IMR-90 (cell line): ENCODE measurements around the gene CERS6. TPM values are rescaled to one million over a fixed set of nuclear protein-coding genes. Genes with fewer than 3 reads are reported as not detected.

Experiments
- ATAC-seq: fragments of 200-7000 bp; cut with Tn5 transposase; 2 replicates; pipeline ENCODE4 v1.9.1; 2020; ENCODE audit warnings: low read depth, mild to moderate bottlenecking, moderate library complexity
- BruUV-seq: library from RNA; stranded (reverse); fragments of 400-500 nt; replicated peaks from 2 replicates; lab custom pipeline; 2021; lab: Mats Ljungman, UMichigan
- CTCF ChIA-PET: fragments of 300-600 bp; formaldehyde crosslinking; extraction: SDS; loops from one replicate; lab custom pipeline; 2021; ENCODE audit warnings: antibody characterized with exemption; lab: Yijun Ruan, JAX
- POLR2A ChIA-PET: fragments of 300-600 bp; sonication (Branson Sonifier 250); formaldehyde crosslinking; loops from one replicate; lab custom pipeline; 2022; ENCODE audit warnings: antibody characterized with exemption; ENCODE audit not compliant: unreplicated experiment; lab: Charles Lee
- DNase-seq: peaks from one replicate; pipeline ENCODE4 v3.0.0; 2013
- H2AFZ ChIP-seq: replicated peaks from 2 replicates; pipeline ENCODE3; 2013; ENCODE audit warnings: low read length, mild to moderate bottlenecking; ENCODE audit not compliant: poor library complexity
- H2AK5ac ChIP-seq: 2 replicates; pipeline ENCODE4 v1.6.1; 2013; ENCODE audit warnings: low read depth, low read length, inconsistent platforms
- H2AK9ac ChIP-seq: replicated peaks from 2 replicates; pipeline ENCODE3; 2013; ENCODE audit warnings: mild to moderate bottlenecking, low read depth, low read length, moderate library complexity; ENCODE audit not compliant: poor library complexity
- H2BK120ac ChIP-seq: 2 replicates; pipeline ENCODE4 v1.6.1; 2013; ENCODE audit warnings: low read depth, low read length, inconsistent platforms
- H2BK15ac ChIP-seq: 3 replicates; pipeline ENCODE4 v1.6.1; 2013; ENCODE audit warnings: low read depth, low read length, inconsistent platforms
- H2BK20ac ChIP-seq: 2 replicates; pipeline ENCODE4 v1.6.1; 2013; ENCODE audit warnings: low read depth, mild to moderate bottlenecking, inconsistent platforms, low read length, moderate library complexity
- H2BK5ac ChIP-seq: 2 replicates; pipeline ENCODE4 v1.6.1; 2013; ENCODE audit warnings: mild to moderate bottlenecking, low read depth, low read length, inconsistent platforms; ENCODE audit not compliant: poor library complexity, severe bottlenecking
- H3K14ac ChIP-seq: replicated peaks from 2 replicates; pipeline ENCODE4 v1.6.1; 2013; ENCODE audit warnings: low read depth, low read length, inconsistent platforms
- H3K18ac ChIP-seq: 2 replicates; pipeline ENCODE4 v1.6.1; 2013; ENCODE audit warnings: low read depth, low read length, control low read depth
- H3K23ac ChIP-seq: 2 replicates; pipeline ENCODE4 v1.6.1; 2013; ENCODE audit warnings: low read depth, low read length, inconsistent platforms
- H3K27ac ChIP-seq: 2 replicates; pipeline ENCODE4 v1.5.1; 2013; ENCODE audit warnings: mild to moderate bottlenecking, control low read depth, low read length; ENCODE audit not compliant: insufficient read depth
- H3K27me3 ChIP-seq: 2 replicates; pipeline ENCODE4 v1.6.1; 2013; ENCODE audit warnings: low read length; ENCODE audit not compliant: control insufficient read depth, insufficient read depth
- H3K36me3 ChIP-seq: 2 replicates; pipeline ENCODE4 v1.6.1; 2013; ENCODE audit warnings: low read length, mixed read lengths; ENCODE audit not compliant: control insufficient read depth, insufficient read depth
- H3K4ac ChIP-seq: 2 replicates; pipeline ENCODE4 v1.6.1; 2013; ENCODE audit warnings: low read depth, low read length, inconsistent platforms
- H3K4me1 ChIP-seq: 2 replicates; pipeline ENCODE4 v1.6.1; 2013; ENCODE audit warnings: low read length, mixed read lengths; ENCODE audit not compliant: control insufficient read depth, insufficient read depth
- H3K4me2 ChIP-seq: 2 replicates; pipeline ENCODE4 v1.6.1; 2013; ENCODE audit warnings: low read depth, mild to moderate bottlenecking, control low read depth, low read length, moderate library complexity
- H3K4me3 ChIP-seq: 2 replicates; pipeline ENCODE4 v1.5.1; 2013; ENCODE audit warnings: low read depth, mild to moderate bottlenecking, control low read depth, low read length, moderate library complexity; ENCODE audit not compliant: insufficient read depth
- H3K56ac ChIP-seq: 2 replicates; pipeline ENCODE4 v1.6.1; 2013; ENCODE audit warnings: low read length, inconsistent platforms; ENCODE audit not compliant: insufficient read depth; ENCODE audit errors: extremely low read depth
- H3K79me1 ChIP-seq, 2 experiments: 2 replicates each; pipeline ENCODE4 v1.6.1; 2013; ENCODE audit warnings: low read length in 2 of 2, inconsistent platforms in 1 of 2, low read depth in 1 of 2
- H3K9ac ChIP-seq: 2 replicates; pipeline ENCODE4 v1.6.1; 2013; ENCODE audit warnings: low read depth, low read length, control low read depth
- H3K9me1 ChIP-seq: 2 replicates; pipeline ENCODE4 v1.6.1; 2013; ENCODE audit warnings: low read length, inconsistent platforms; ENCODE audit not compliant: insufficient read depth
- H3K9me3 ChIP-seq: 2 replicates; pipeline ENCODE4 v1.6.1; 2013; ENCODE audit warnings: low read length; ENCODE audit not compliant: control insufficient read depth, insufficient read depth
- H4K20me1 ChIP-seq: 2 replicates; pipeline ENCODE4 v1.6.1; 2013; ENCODE audit warnings: low read length, inconsistent platforms; ENCODE audit not compliant: insufficient read depth
- H4K5ac ChIP-seq: 2 replicates; pipeline ENCODE4 v1.6.1; 2013; ENCODE audit warnings: mild to moderate bottlenecking, low read depth, low read length, control low read depth
- H4K8ac ChIP-seq, 2 experiments: 2 replicates each; pipeline ENCODE4 v1.6.1; 2013; ENCODE audit warnings: low read depth in 2 of 2, low read length in 2 of 2, control low read depth in 1 of 2, inconsistent platforms in 1 of 2
- H4K91ac ChIP-seq: 2 replicates; pipeline ENCODE4 v1.6.1; 2013; ENCODE audit warnings: low read depth, low read length, inconsistent platforms; ENCODE audit not compliant: insufficient read depth
- MAFK ChIP-seq: IDR thresholded peaks from 2 replicates; pipeline ENCODE4 v1.6.1; 2012; ENCODE audit warnings: low read depth, low read length, improper control_type of control experiment
- MAZ ChIP-seq: IDR thresholded peaks from 2 replicates; pipeline ENCODE4 v1.6.1; 2012; ENCODE audit warnings: low read depth, mild to moderate bottlenecking, low read length, improper control_type of control experiment, moderate library complexity, borderline replicate concordance
- POLR2A ChIP-seq: IDR thresholded peaks from 2 replicates; pipeline ENCODE4 v1.6.1; 2012; ENCODE audit warnings: mild to moderate bottlenecking, low read depth, low read length
- RFX5 ChIP-seq: IDR thresholded peaks from 2 replicates; pipeline ENCODE4 v1.8.0; 2012; ENCODE audit warnings: low read depth, mild to moderate bottlenecking, low read length, moderate library complexity
- SMC3 ChIP-seq: fragments of 150-350 bp; IDR thresholded peaks from 2 replicates; pipeline ENCODE4 v1.6.1; 2016; ENCODE audit warnings: low read depth, mild to moderate bottlenecking, antibody characterized with exemption, low read length, moderate library complexity
- WGBS, 2 experiments: methylation state at CpG; one replicate each; pipeline versions ENCODE4 v1.1.5 to v1.1.7; 2013; ENCODE audit warnings: missing lambda C conversion rate in 2 of 2; ENCODE audit not compliant: insufficient read length in 1 of 2; ENCODE audit errors: extremely low coverage in 2 of 2; 5-methylcytosine and 5-hydroxymethylcytosine counted together
- dilution Hi-C: fragments of 300-500 bp; cut with HindIII; formaldehyde crosslinking; loops from one replicate; pipeline ENCODE4 v1.14.3; 2018; ENCODE audit warnings: low sequenced_read_pairs; ENCODE audit not compliant: unreplicated experiment
- in situ Hi-C: fragments of 300-500 bp; cut with MboI; formaldehyde crosslinking; loops from 3 replicates; pipeline ENCODE4 v1.14.3; 2019; ENCODE audit warnings: low sequenced_read_pairs, inconsistent platforms, mixed read lengths
- intact Hi-C: fragments of 100-400 bp; cut with micrococcal nuclease; formaldehyde crosslinking; loops from 2 replicates; pipeline ENCODE4 v1.10.0; 2022
- polyA plus RNA-seq, 3 experiments: library from polyadenylated mRNA; depleted of rRNA; stranded (reverse); fragments of >200 nt; gene quantifications; 2 replicates each; pipeline ENCODE4 v1.2.3, GENCODE V29; 2012; ENCODE audit warnings: low replicate concordance in 1 of 3
- total RNA-seq: library from RNA; depleted of rRNA; stranded (reverse); fragments of >200 nt; gene quantifications from 2 replicates; pipeline ENCODE4 v1.2.3, GENCODE V29; 2012
- TF ChIP-seq, protein P1 (sequence below): conservative IDR thresholded peaks from 2 replicates; pipeline ENCODE4 v1.5.1; 2012; ENCODE audit warnings: mild to moderate bottlenecking, low read depth, low read length, improper control_type of control experiment
- TF ChIP-seq, protein P2 (sequence below): fragments of 150-350 bp; IDR thresholded peaks from 2 replicates; pipeline ENCODE4 v1.6.1; 2016; ENCODE audit warnings: low read depth, mild to moderate bottlenecking, low read length, moderate library complexity, borderline replicate concordance

The CERS6 gene
- total and polyA plus RNA-seq, 2 of the 4 experiments (the other 2 are of a cell fraction): 2.1 to 5.7 TPM

DNA sequence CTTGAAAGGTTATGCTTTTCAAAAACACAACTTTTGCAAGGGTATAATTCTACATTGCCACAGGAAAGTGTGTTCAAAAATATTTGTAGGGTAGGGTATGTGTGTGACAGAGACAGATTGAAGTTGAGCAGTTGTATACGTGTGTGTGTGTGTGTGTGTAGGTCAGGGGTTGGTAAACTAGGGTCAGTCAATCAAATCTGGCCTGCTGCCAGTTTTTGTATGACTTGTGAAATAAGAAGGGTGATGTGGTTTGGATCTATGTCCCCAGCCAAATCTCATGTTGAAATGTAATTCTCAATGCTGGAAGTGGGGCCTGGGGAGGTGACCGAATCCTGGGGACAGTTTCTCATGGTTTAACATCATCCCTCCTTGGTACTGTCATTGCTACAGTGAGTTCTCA, 148.2 kb downstream of the CERS6 start:
- TF ChIP-seq SMC3: no peak
- TF ChIP-seq MAFK: no peak
- TF ChIP-seq, protein P1, sequence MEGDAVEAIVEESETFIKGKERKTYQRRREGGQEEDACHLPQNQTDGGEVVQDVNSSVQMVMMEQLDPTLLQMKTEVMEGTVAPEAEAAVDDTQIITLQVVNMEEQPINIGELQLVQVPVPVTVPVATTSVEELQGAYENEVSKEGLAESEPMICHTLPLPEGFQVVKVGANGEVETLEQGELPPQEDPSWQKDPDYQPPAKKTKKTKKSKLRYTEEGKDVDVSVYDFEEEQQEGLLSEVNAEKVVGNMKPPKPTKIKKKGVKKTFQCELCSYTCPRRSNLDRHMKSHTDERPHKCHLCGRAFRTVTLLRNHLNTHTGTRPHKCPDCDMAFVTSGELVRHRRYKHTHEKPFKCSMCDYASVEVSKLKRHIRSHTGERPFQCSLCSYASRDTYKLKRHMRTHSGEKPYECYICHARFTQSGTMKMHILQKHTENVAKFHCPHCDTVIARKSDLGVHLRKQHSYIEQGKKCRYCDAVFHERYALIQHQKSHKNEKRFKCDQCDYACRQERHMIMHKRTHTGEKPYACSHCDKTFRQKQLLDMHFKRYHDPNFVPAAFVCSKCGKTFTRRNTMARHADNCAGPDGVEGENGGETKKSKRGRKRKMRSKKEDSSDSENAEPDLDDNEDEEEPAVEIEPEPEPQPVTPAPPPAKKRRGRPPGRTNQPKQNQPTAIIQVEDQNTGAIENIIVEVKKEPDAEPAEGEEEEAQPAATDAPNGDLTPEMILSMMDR: no peak
- TF ChIP-seq RFX5: no peak
- TF ChIP-seq, protein P2, sequence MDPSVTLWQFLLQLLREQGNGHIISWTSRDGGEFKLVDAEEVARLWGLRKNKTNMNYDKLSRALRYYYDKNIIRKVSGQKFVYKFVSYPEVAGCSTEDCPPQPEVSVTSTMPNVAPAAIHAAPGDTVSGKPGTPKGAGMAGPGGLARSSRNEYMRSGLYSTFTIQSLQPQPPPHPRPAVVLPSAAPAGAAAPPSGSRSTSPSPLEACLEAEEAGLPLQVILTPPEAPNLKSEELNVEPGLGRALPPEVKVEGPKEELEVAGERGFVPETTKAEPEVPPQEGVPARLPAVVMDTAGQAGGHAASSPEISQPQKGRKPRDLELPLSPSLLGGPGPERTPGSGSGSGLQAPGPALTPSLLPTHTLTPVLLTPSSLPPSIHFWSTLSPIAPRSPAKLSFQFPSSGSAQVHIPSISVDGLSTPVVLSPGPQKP: no peak
- TF ChIP-seq MAZ: no peak
- no peak for TF ChIP-seq POLR2A
- no peak overlapping the region for H2BK20ac ChIP-seq
- H2AFZ ChIP-seq: no peak overlapping the region
- intact Hi-C loops: no loop called here
- H3K36me3 ChIP-seq: no peaks in the 10 kb centered on the region
- no peak overlapping the region for H3K4me2 ChIP-seq
- no peak overlapping the region for H3K23ac ChIP-seq
- no peak overlapping the region for H3K27ac ChIP-seq
- dilution Hi-C loops: no loop called here
- H3K56ac ChIP-seq: no peak overlapping the region
- no peak overlapping the region for H2BK120ac ChIP-seq
- H2AK5ac ChIP-seq: no peak overlapping the region
- in situ Hi-C loops: no loop called here
- no peaks in the 10 kb centered on the region for H3K4me1 ChIP-seq
- POLR2A ChIA-PET: no interaction called here
- ATAC-seq: no peak
- H3K4me3 ChIP-seq: no peak overlapping the region
- H3K27me3 ChIP-seq: no peaks in the 10 kb centered on the region
- no peak overlapping the region for H4K91ac ChIP-seq
- H3K9me1 ChIP-seq: no peaks in the 10 kb centered on the region
- no peak overlapping the region for H2BK15ac ChIP-seq
- no peak overlapping the region for H3K4ac ChIP-seq
- H4K8ac ChIP-seq: no peak overlapping the region
- no peaks in the 10 kb centered on the region for H3K79me1 ChIP-seq
- H2BK5ac ChIP-seq: no peak overlapping the region
- no CpG with 5 or more reads among the region's 2 CpGs for WGBS, 2 experiments
- H3K9me3 ChIP-seq: peaks cover 3% of the 10 kb centered on the region; the same call in 1 of the 2 replicates
- H2AK9ac ChIP-seq: no peak overlapping the region
- H3K18ac ChIP-seq: no peak overlapping the region
- H4K20me1 ChIP-seq: no peaks in the 10 kb centered on the region
- H3K14ac ChIP-seq: no peak overlapping the region
- no peak overlapping the region for H3K9ac ChIP-seq
- no TSS peak for BruUV-seq
- CTCF ChIA-PET: interaction anchor here (0.5 kb wide), 1 partner anchor 890 kb away, joined by 3 read pairs; no protein-coding TSS in a partner anchor
- H4K5ac ChIP-seq: no peak overlapping the region
- DNase-seq: no peak
